ENCODE data around the gene ASPRV1.

Gene ASPRV1

GRCh38 chr2:69988086-69988635 lies 26.7 kb upstream of the ASPRV1 start:
- DNase-seq (ENCODE audit: low spot score): no peak

- DNase-seq (ENCODE audit: low spot score): no peak
Observed at GRCh38 chr2:69986691-69987090, 25.3 kb upstream of the ASPRV1 start.

- no peak for DNase-seq (ENCODE audit: low spot score)
Observed at GRCh38 chr2:69985688-69986087, 24.3 kb upstream of the ASPRV1 start.

- no peak for DNase-seq (ENCODE audit: low spot score)
Observed at GRCh38 chr2:69985216-69985615, 23.8 kb upstream of the ASPRV1 start.

- DNase-seq (ENCODE audit: low spot score): no peak
Observed at GRCh38 chr2:69983392-69983966, 22.0 kb upstream of the ASPRV1 start.

- no peak for DNase-seq (ENCODE audit: low spot score)
Observed at GRCh38 chr2:69979902-69980807, 18.7 kb upstream of the ASPRV1 start.

GRCh38 chr2:69977906-69978482 lies 16.6 kb upstream of the ASPRV1 start:
- no peak for DNase-seq (ENCODE audit: low spot score)

- no peak for DNase-seq (ENCODE audit: low spot score)
Observed at GRCh38 chr2:69977186-69977585, 15.8 kb upstream of the ASPRV1 start.

- DNase-seq (ENCODE audit: low spot score): no peak
Observed at GRCh38 chr2:69975853-69976462, 14.5 kb upstream of the ASPRV1 start.

GRCh38 chr2:69975136-69975852 lies 13.9 kb upstream of the ASPRV1 start:
- no peak for DNase-seq (ENCODE audit: low spot score)

GRCh38 chr2:69973335-69973735 lies 11.9 kb upstream of the ASPRV1 start:
- peak; percentile 44 for DNase-seq (ENCODE audit: low spot score)

GRCh38 chr2:69972822-69973221 lies 11.4 kb upstream of the ASPRV1 start:
- no peak for DNase-seq (ENCODE audit: low spot score)

GRCh38 chr2:69969991-69970390 lies 8.6 kb upstream of the ASPRV1 start:
- DNase-seq (ENCODE audit: low spot score): no peak

- no peak for DNase-seq (ENCODE audit: low spot score)
Observed at GRCh38 chr2:69969126-69969983, 7.9 kb upstream of the ASPRV1 start.

- no peak for DNase-seq (ENCODE audit: low spot score)
Observed at GRCh38 chr2:69968609-69969008, 7.2 kb upstream of the ASPRV1 start.

GRCh38 chr2:69966496-69966895 lies 5.1 kb upstream of the ASPRV1 start:
- no peak for DNase-seq (ENCODE audit: low spot score)

- DNase-seq (ENCODE audit: low spot score): no peak
Observed at GRCh38 chr2:69965756-69966445, 4.5 kb upstream of the ASPRV1 start.

GRCh38 chr2:69964353-69964841 lies 3.0 kb upstream of the ASPRV1 start:
- DNase-seq (ENCODE audit: low spot score): no peak

GRCh38 chr2:69962986-69963730 lies 1.7 kb upstream of the ASPRV1 start:
- no peak for DNase-seq (ENCODE audit: low spot score)
